ENCODE results near the gene RREB1. TPM values are rescaled to one million over a fixed set of nuclear protein-coding genes. Genes with fewer than 3 reads are reported as not detected.

Gene RREB1
- total and polyA plus RNA-seq, 2 donors (not counting 3 experiments of a cell fraction or from before 2014, with no cell fraction given), result 3.7 to 33.0 TPM

GRCh38 chr6:7159790-7160525 lies 52.2 kb downstream of the RREB1 start:
- POLR2A ChIA-PET, result no interaction called here
- no peak overlapping the region for H3K4me3 ChIP-seq (replicated peaks in 1 of 3; ENCODE audit: insufficient read depth in 1 of 3, low read depth in 1 of 3, low read length in 3 of 3)
- no peaks in the 10 kb centered on the region for H3K9me1 ChIP-seq (replicated peaks; ENCODE audit: control insufficient read depth, extremely low read depth, insufficient read depth, low read length)
- no TSS peak for BruUV-seq (replicated peaks)
- no peak overlapping the region for H3K9ac ChIP-seq (replicated peaks; ENCODE audit: extremely low read depth, insufficient read depth, low read length)
- FAIRE-seq (no peak), DNase-seq (ENCODE audit: low read depth, low spot score) (no peak)
- intact Hi-C loops (cut with micrococcal nuclease) (no loop called here), dilution Hi-C loops (cut with MboI; ENCODE audit: extremely low pct_ligation_motif_present, low sequenced_read_pairs) (no loop called here)
- no peaks in the 10 kb centered on the region for H3K9me3 ChIP-seq (replicated peaks; ENCODE audit: control insufficient read depth, insufficient read depth, low read length)
- peaks cover 15% of the 10 kb centered on the region for H4K20me1 ChIP-seq (replicated peaks; ENCODE audit: control insufficient read depth, extremely low read depth, insufficient read depth, low read length)
- TF ChIP-seq MYC (IDR thresholded peaks at IDR 0.05; ENCODE audit: low read depth, low read length) (no peak), POLR2A (IDR thresholded peaks at IDR 0.05; ENCODE audit: low read depth, low read length) (no peak), MAX (IDR thresholded peaks at IDR 0.05; ENCODE audit: insufficient read depth, insufficient read length) (no peak), FOS (IDR thresholded peaks at IDR 0.05; ENCODE audit: borderline replicate concordance, insufficient read depth, low read length) (no peak), EZH2 (IDR thresholded peaks at IDR 0.05; ENCODE audit: borderline replicate concordance, low read depth, low read length, severe bottlenecking) (no peak), POLR2AphosphoS5 (IDR thresholded peaks at IDR 0.05; ENCODE audit: insufficient read depth, low read depth, low read length) (no peak), GATA2 (IDR thresholded peaks at IDR 0.05; ENCODE audit: insufficient read depth, insufficient read length, low read depth, low read length) (no peak), JUN (IDR thresholded peaks at IDR 0.05; ENCODE audit: borderline replicate concordance, insufficient read depth, insufficient read length, low read depth) (no peak)
- TF ChIP-seq, protein P1, sequence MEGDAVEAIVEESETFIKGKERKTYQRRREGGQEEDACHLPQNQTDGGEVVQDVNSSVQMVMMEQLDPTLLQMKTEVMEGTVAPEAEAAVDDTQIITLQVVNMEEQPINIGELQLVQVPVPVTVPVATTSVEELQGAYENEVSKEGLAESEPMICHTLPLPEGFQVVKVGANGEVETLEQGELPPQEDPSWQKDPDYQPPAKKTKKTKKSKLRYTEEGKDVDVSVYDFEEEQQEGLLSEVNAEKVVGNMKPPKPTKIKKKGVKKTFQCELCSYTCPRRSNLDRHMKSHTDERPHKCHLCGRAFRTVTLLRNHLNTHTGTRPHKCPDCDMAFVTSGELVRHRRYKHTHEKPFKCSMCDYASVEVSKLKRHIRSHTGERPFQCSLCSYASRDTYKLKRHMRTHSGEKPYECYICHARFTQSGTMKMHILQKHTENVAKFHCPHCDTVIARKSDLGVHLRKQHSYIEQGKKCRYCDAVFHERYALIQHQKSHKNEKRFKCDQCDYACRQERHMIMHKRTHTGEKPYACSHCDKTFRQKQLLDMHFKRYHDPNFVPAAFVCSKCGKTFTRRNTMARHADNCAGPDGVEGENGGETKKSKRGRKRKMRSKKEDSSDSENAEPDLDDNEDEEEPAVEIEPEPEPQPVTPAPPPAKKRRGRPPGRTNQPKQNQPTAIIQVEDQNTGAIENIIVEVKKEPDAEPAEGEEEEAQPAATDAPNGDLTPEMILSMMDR (IDR thresholded peaks at IDR 0.05; ENCODE audit: extremely low read depth in 1 of 2, insufficient read depth in 1 of 2, low read depth in 1 of 2, low read length in 2 of 2), result no peak
- H3K4me2 ChIP-seq (ENCODE audit: insufficient read depth, low read length), result no peak overlapping the region
- no peak overlapping the region for H3K27ac ChIP-seq (ENCODE audit: insufficient read depth, low read depth, low read length)
- H2AFZ ChIP-seq (ENCODE audit: low read depth, low read length), result no peak overlapping the region
- H3K4me1 ChIP-seq (ENCODE audit: control insufficient read depth, extremely low read depth, insufficient read depth, low read length), result no peaks in the 10 kb centered on the region
- peaks cover 86% of the 10 kb centered on the region for H3K79me2 ChIP-seq (ENCODE audit: control insufficient read depth, insufficient read depth, low read length)
- no peaks in the 10 kb centered on the region for H3K27me3 ChIP-seq (ENCODE audit: control insufficient read depth in 2 of 2, insufficient read depth in 2 of 2, low read length in 2 of 2)
- CTCF ChIA-PET, result interaction anchor here (1.2 to 1.6 kb wide), 2 partner anchors 8 to 43 kb away, joined by 3 to 4 read pairs; no protein-coding TSS in a partner anchor
- H3K36me3 ChIP-seq (ENCODE audit: control insufficient read depth in 2 of 2, extremely low read depth in 1 of 2, insufficient read depth in 2 of 2, low read length in 2 of 2), result no peaks in the 10 kb centered on the region

Measured in endothelial cell of umbilical vein (primary cell).